ENCODE data around the gene FBXL16.

GRCh38 chr16:700684-701584 lies 4.7 kb downstream of the FBXL16 start:
- TF ChIP-seq, protein P1, sequence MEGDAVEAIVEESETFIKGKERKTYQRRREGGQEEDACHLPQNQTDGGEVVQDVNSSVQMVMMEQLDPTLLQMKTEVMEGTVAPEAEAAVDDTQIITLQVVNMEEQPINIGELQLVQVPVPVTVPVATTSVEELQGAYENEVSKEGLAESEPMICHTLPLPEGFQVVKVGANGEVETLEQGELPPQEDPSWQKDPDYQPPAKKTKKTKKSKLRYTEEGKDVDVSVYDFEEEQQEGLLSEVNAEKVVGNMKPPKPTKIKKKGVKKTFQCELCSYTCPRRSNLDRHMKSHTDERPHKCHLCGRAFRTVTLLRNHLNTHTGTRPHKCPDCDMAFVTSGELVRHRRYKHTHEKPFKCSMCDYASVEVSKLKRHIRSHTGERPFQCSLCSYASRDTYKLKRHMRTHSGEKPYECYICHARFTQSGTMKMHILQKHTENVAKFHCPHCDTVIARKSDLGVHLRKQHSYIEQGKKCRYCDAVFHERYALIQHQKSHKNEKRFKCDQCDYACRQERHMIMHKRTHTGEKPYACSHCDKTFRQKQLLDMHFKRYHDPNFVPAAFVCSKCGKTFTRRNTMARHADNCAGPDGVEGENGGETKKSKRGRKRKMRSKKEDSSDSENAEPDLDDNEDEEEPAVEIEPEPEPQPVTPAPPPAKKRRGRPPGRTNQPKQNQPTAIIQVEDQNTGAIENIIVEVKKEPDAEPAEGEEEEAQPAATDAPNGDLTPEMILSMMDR (optimal IDR thresholded peaks at IDR 0.05 in 1 of 3, IDR thresholded peaks at IDR 0.05 in 1 of 3, conservative IDR thresholded peaks at IDR 0.05 in 1 of 3; ENCODE audit: extremely low read depth in 1 of 3, insufficient read depth in 2 of 3, low read length in 3 of 3), result no peak
- TF ChIP-seq EZH2 (IDR thresholded peaks at IDR 0.05; ENCODE audit: low read length), result peak; percentile 97

Data from keratinocyte (primary cell).